Measurements from ENCODE around the gene ZNF425. TPM values are rescaled to one million over a fixed set of nuclear protein-coding genes. Genes with fewer than 3 reads are reported as not detected.

The ZNF425 gene
- total and polyA plus RNA-seq, 9 of the 15 experiments (the other 6 are each of a cell fraction or from before 2014, with no cell fraction given): 0.03 to 0.89 (median 0.54) TPM

GRCh38 chr7:149071641-149072437, 54.3 kb downstream of the ZNF425 start:
- no peak overlapping the region for H2AFZ ChIP-seq (ENCODE audit: low read depth, low read length)
- POLR2A ChIA-PET: interaction anchor here (1.2 kb wide), 1 partner anchor 160 kb away, joined by 7 read pairs; no protein-coding TSS in a partner anchor
- ATAC-seq (peak; percentile 74), FAIRE-seq (no peak), DNase-seq (ENCODE audit: extremely low read depth in 1 of 4, low spot score in 3 of 4) (peak in 3 of 4 experiments; percentile 24 to 48 (median 33))
- intact Hi-C loops (cut with micrococcal nuclease) (loop anchor here (10.0 kb wide), 1 partner anchor 497 kb away; no protein-coding TSS in a partner anchor), in situ Hi-C loops (cut with MboI) (no loop called here)
- WGBS (ENCODE audit: insufficient coverage, low coverage, missing lambda C conversion rate): 90% methylated on average over 43 of the region's 46 CpGs
- H3K4me1 ChIP-seq (replicated peaks in 1 of 2; ENCODE audit: control insufficient read depth in 2 of 2, insufficient read depth in 2 of 2, low read length in 2 of 2): peaks cover 0 to 12% of the 10 kb centered on the region in 2 experiments; a peak in 1 of 5 replicates
- no TSS peak for BruUV-seq (replicated peaks)
- no peak overlapping the region; a peak in 1 of 4 replicates for H3K9ac ChIP-seq (ENCODE audit: insufficient read depth in 1 of 2, low read depth in 2 of 2, low read length in 2 of 2)
- no peak overlapping the region for H3K27ac ChIP-seq (ENCODE audit: extremely low read depth, low read depth, low read length)
- H3K9me3 ChIP-seq (replicated peaks; ENCODE audit: control insufficient read depth, insufficient read depth, low read depth, low read length): no peaks in the 10 kb centered on the region
- H3K27me3 ChIP-seq (ENCODE audit: control insufficient read depth in 2 of 2, insufficient read depth in 2 of 2, low read length in 2 of 2): no peaks in the 10 kb centered on the region
- no peaks in the 10 kb centered on the region for H3K79me2 ChIP-seq (ENCODE audit: control insufficient read depth, insufficient read depth, low read length)
- no peak overlapping the region for H3K4me3 ChIP-seq
- no peaks in the 10 kb centered on the region for H4K20me1 ChIP-seq (replicated peaks; ENCODE audit: control insufficient read depth, insufficient read depth, low read length)
- H3K36me3 ChIP-seq (ENCODE audit: control insufficient read depth, insufficient read depth, low read length): peaks cover 39% of the 10 kb centered on the region; the same call in 2 of the 3 replicates
- H3K9me1 ChIP-seq (ENCODE audit: control insufficient read depth, insufficient read depth, low read length): no peaks in the 10 kb centered on the region
- H3K4me2 ChIP-seq (ENCODE audit: insufficient read depth, low read length): no peak overlapping the region
- CTCF ChIA-PET (ENCODE audit: low intra/inter-chr PET ratio): interaction anchor here (0.6 kb wide), 1 partner anchor 25 kb away, joined by 4 read pairs; no protein-coding TSS in a partner anchor
- peak; percentile 99 for TF ChIP-seq ZBTB33 (CRISPR knock-in tag; IDR thresholded peaks at IDR 0.05)
- TF ChIP-seq STAT5A (IDR thresholded peaks at IDR 0.05; ENCODE audit: borderline replicate concordance, low read length): no peak
- TF ChIP-seq MCM5 (IDR thresholded peaks at IDR 0.05; ENCODE audit: low read depth): no peak
- TF ChIP-seq BHLHE40 (IDR thresholded peaks at IDR 0.05; ENCODE audit: low read length): no peak
- peak; percentile 37; the same call in 1 of the 2 replicates for TF ChIP-seq ZNF282 (CRISPR knock-in tag; IDR thresholded peaks at IDR 0.05)
- TF ChIP-seq HOMEZ (CRISPR knock-in tag; IDR thresholded peaks at IDR 0.05): no peak
- peak in 1 of 2 experiments; percentile 48; a peak in 2 of 4 replicates for TF ChIP-seq RAD21 (CRISPR knock-in tag; conservative IDR thresholded peaks at IDR 0.05 in 1 of 2, IDR thresholded peaks at IDR 0.05 in 1 of 2)
- 0 out of 2 replicates have a peak, but pooled peaks have one; percentile 34 for TF ChIP-seq SMC3 (conservative IDR thresholded peaks at IDR 0.05; ENCODE audit: insufficient read depth, low read depth, low read length)
- no peak for TF ChIP-seq CREBBP (IDR thresholded peaks at IDR 0.05; ENCODE audit: low read depth, low read length)

Data from K562 (cell line).